ENCODE results near the gene MCOLN1. TPM values are rescaled to one million over a fixed set of nuclear protein-coding genes. Genes with fewer than 3 reads are reported as not detected.

MCOLN1 gene
- total and polyA plus RNA-seq, 2 of the 8 experiments (the other 6 are each of a cell fraction or from before 2014, with no cell fraction given), result 19.1 to 40.0 TPM

- 0 out of 2 replicates have a peak, but pooled peaks have one; percentile 14 for TF ChIP-seq GABPA (IDR thresholded peaks at IDR 0.05; ENCODE audit: borderline replicate concordance, insufficient read depth, low read length)
- no peak for TF ChIP-seq TEAD4 (IDR thresholded peaks at IDR 0.05; ENCODE audit: low read depth, low read length)
- 0 out of 2 replicates have a peak, but pooled peaks have one; percentile 23 for TF ChIP-seq TAF1 (IDR thresholded peaks at IDR 0.05; ENCODE audit: low read depth, low read length)
- peak; percentile 98 for TF ChIP-seq KDM4A (IDR thresholded peaks at IDR 0.05; ENCODE audit: low read depth, low read length, severe bottlenecking)
- no peak for TF ChIP-seq BACH1 (IDR thresholded peaks at IDR 0.05; ENCODE audit: low read length)
- no peak for TF ChIP-seq CREB1 (IDR thresholded peaks at IDR 0.05)
- TF ChIP-seq NRF1 (IDR thresholded peaks at IDR 0.05; ENCODE audit: low read depth, low read length), result peak; percentile 39
- peak; percentile 99 for TF ChIP-seq E2F6 (IDR thresholded peaks at IDR 0.05)
- TF ChIP-seq CTCF (IDR thresholded peaks at IDR 0.05; ENCODE audit: control extremely low read depth in 1 of 3, insufficient read depth in 1 of 3, low read depth in 1 of 3, low read length in 3 of 3), result peak in 2 of 3 experiments; percentile 11 to 17; a peak in 2 of 4 replicates
- peak; percentile 67; the same call in 1 of the 2 replicates for TF ChIP-seq PHF8 (conservative IDR thresholded peaks at IDR 0.05; ENCODE audit: low read depth, low read length)
- TF ChIP-seq SUZ12 (IDR thresholded peaks at IDR 0.05; ENCODE audit: low read length), result no peak
- no peak for TF ChIP-seq NANOG (IDR thresholded peaks at IDR 0.05; ENCODE audit: insufficient read depth, low read depth, low read length, poor library complexity, severe bottlenecking)
- TF ChIP-seq SP1 (IDR thresholded peaks at IDR 0.05; ENCODE audit: low read depth, low read length), result no peak
- TF ChIP-seq TBP (IDR thresholded peaks at IDR 0.05; ENCODE audit: low read depth, low read length), result no peak; the same call in 1 of the 2 replicates
- peak in 1 of 2 experiments; percentile 13; a peak in 1 of 4 replicates for TF ChIP-seq RAD21 (IDR thresholded peaks at IDR 0.05 in 1 of 2, conservative IDR thresholded peaks at IDR 0.05 in 1 of 2; ENCODE audit: low read depth in 2 of 2, low read length in 2 of 2)
- no peak for TF ChIP-seq CHD1 (IDR thresholded peaks at IDR 0.05; ENCODE audit: low read depth, low read length)
- TF ChIP-seq FOSL1 (IDR thresholded peaks at IDR 0.05; ENCODE audit: insufficient read depth, low read depth, low read length), result no peak
These were observed 21.5 kb upstream of the MCOLN1 start (continued) for GRCh38 chr19:7500811-7501450.
